DND-41 (cell line): Measurements from ENCODE around the gene KCNB1.

Experiments used
- ATAC-seq: fragments of 200-7000 bp; cut with Tn5 transposase; 3 replicates; pipeline ENCODE4 v1.9.1; 2021; ENCODE audit warnings: low read depth; ENCODE audit not compliant: insufficient read depth
- DNase-seq: peaks from one replicate; pipeline ENCODE4 v3.0.0-alpha.2; 2020
- H2AFZ ChIP-seq: 2 replicates; pipeline ENCODE4 v1.6.0; 2012; ENCODE audit warnings: low read depth, low read length
- H3K27ac ChIP-seq: 2 replicates; pipeline ENCODE4 v1.5.1; 2012; ENCODE audit warnings: low read length, inconsistent platforms
- H3K27me3 ChIP-seq: fragments of 200-600 bp; sonication (generic); 2 replicates; pipeline ENCODE4 v1.6.0; 2012; ENCODE audit warnings: low read length, mild to moderate bottlenecking, inconsistent platforms; ENCODE audit not compliant: insufficient read depth, poor library complexity
- H3K36me3 ChIP-seq: 2 replicates; pipeline ENCODE4 v1.5.1; 2012; ENCODE audit warnings: low read length, inconsistent platforms; ENCODE audit not compliant: insufficient read depth
- H3K4me1 ChIP-seq: 2 replicates; pipeline ENCODE4 v1.5.1; 2012; ENCODE audit warnings: mild to moderate bottlenecking, low read length; ENCODE audit not compliant: insufficient read depth
- H3K4me2 ChIP-seq: 2 replicates; pipeline ENCODE4 v1.6.0; 2012; ENCODE audit warnings: mild to moderate bottlenecking, moderate library complexity, low read length, inconsistent platforms; ENCODE audit not compliant: insufficient read depth
- H3K4me3 ChIP-seq, 2 experiments: fragments of 200-600 bp in 1 of 2; shearing (Covaris generic) in 1 of 2; 2 replicates each; pipeline ENCODE4 v1.5.1; 2012 to 2016; ENCODE audit warnings: inconsistent platforms in 2 of 2, low read length in 2 of 2, mild to moderate bottlenecking in 2 of 2, low read depth in 1 of 2, moderate library complexity in 1 of 2
- H3K79me2 ChIP-seq: 2 replicates; pipeline ENCODE4 v1.6.0; 2012; ENCODE audit warnings: low read length, inconsistent platforms; ENCODE audit not compliant: insufficient read depth
- H3K9ac ChIP-seq: 2 replicates; pipeline ENCODE4 v1.6.0; 2012; ENCODE audit warnings: low read depth, mild to moderate bottlenecking, inconsistent platforms, low read length, moderate library complexity
- H3K9me3 ChIP-seq: 2 replicates; pipeline ENCODE4 v1.5.1; 2012; ENCODE audit warnings: low read length, moderate library complexity, mild to moderate bottlenecking, inconsistent platforms; ENCODE audit not compliant: insufficient read depth, severe bottlenecking
- H4K20me1 ChIP-seq: 2 replicates; pipeline ENCODE4 v1.6.0; 2012; ENCODE audit warnings: low read length; ENCODE audit not compliant: insufficient read depth
- EZH2 ChIP-seq: IDR thresholded peaks from 3 replicates; pipeline ENCODE4 v1.6.1; 2012; ENCODE audit warnings: borderline replicate concordance, low read depth, mild to moderate bottlenecking, moderate library complexity, low read length, inconsistent platforms; ENCODE audit not compliant: severe bottlenecking
- TF ChIP-seq, protein P1 (sequence below): IDR thresholded peaks from 2 replicates; pipeline ENCODE4 v1.5.1; 2012; ENCODE audit warnings: borderline replicate concordance, low read length, moderate library complexity, mild to moderate bottlenecking; ENCODE audit not compliant: poor library complexity, severe bottlenecking; ENCODE audit errors: extremely low read depth

The KCNB1 gene

GRCh38 chr20:49457444-49457843 lies 25.0 kb downstream of the KCNB1 start:
- ATAC-seq: no peak
- H3K36me3 ChIP-seq: no peaks in the 10 kb centered on the region

GRCh38 chr20:49456646-49457045 lies 25.8 kb downstream of the KCNB1 start:
- Histone ChIP-seq H3K27me3 (peaks cover 4% of the 10 kb centered on the region), H3K36me3 (no peaks in the 10 kb centered on the region), H3K4me2 (no peak overlapping the region), H3K9ac (no peak overlapping the region), H3K4me3 (no peak overlapping the region), H3K27ac (no peak overlapping the region), H3K79me2 (no peaks in the 10 kb centered on the region), H3K4me1 (no peaks in the 10 kb centered on the region), H2AFZ (no peak overlapping the region), H4K20me1 (no peaks in the 10 kb centered on the region), H3K9me3 (no peaks in the 10 kb centered on the region)
- no peak for ATAC-seq
- DNase-seq: no peak
- TF ChIP-seq EZH2: no peak
- TF ChIP-seq, protein P1, sequence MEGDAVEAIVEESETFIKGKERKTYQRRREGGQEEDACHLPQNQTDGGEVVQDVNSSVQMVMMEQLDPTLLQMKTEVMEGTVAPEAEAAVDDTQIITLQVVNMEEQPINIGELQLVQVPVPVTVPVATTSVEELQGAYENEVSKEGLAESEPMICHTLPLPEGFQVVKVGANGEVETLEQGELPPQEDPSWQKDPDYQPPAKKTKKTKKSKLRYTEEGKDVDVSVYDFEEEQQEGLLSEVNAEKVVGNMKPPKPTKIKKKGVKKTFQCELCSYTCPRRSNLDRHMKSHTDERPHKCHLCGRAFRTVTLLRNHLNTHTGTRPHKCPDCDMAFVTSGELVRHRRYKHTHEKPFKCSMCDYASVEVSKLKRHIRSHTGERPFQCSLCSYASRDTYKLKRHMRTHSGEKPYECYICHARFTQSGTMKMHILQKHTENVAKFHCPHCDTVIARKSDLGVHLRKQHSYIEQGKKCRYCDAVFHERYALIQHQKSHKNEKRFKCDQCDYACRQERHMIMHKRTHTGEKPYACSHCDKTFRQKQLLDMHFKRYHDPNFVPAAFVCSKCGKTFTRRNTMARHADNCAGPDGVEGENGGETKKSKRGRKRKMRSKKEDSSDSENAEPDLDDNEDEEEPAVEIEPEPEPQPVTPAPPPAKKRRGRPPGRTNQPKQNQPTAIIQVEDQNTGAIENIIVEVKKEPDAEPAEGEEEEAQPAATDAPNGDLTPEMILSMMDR: no peak

More at GRCh38 chr20:49457444-49457843, 25.0 kb downstream of the KCNB1 start:
- Histone ChIP-seq H3K4me2 (no peak overlapping the region), H3K79me2 (no peaks in the 10 kb centered on the region), H3K9ac (no peak overlapping the region), H4K20me1 (no peaks in the 10 kb centered on the region), H3K27ac (no peak overlapping the region), H3K9me3 (no peaks in the 10 kb centered on the region), H3K4me3 (no peak overlapping the region), H2AFZ (no peak overlapping the region), H3K4me1 (no peaks in the 10 kb centered on the region), H3K27me3 (peaks cover 4% of the 10 kb centered on the region)
- TF ChIP-seq, protein P1: no peak
- TF ChIP-seq EZH2: no peak
- DNase-seq: no peak

DNA sequence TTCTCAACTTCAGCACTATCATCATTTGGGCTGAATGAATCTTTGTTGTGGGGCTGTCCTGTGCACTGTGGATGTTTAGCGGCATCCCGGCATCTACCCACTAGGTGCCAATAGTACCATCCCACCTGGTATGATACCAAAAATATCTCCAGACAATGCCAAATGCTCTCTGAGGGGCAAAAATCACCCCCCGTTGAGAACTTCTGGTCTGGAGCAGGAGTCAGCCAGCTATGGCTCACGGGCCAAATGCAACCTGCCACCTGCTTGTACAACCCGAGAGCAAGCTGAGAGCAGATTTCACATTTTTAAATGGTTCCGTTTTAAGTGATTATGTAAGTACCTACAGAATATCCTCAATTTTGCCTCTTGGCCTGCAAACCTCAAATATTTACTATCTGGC lies 26.8 kb downstream of the KCNB1 start:
- Histone ChIP-seq H3K9me3 (no peaks in the 10 kb centered on the region), H3K4me2 (no peak overlapping the region), H2AFZ (no peak overlapping the region), H3K36me3 (no peaks in the 10 kb centered on the region), H3K4me1 (no peaks in the 10 kb centered on the region), H3K79me2 (no peaks in the 10 kb centered on the region), H3K27ac (no peak overlapping the region), H3K27me3 (peaks cover 4% of the 10 kb centered on the region), H3K9ac (no peak overlapping the region), H4K20me1 (no peaks in the 10 kb centered on the region), H3K4me3 (no peak overlapping the region)
- DNase-seq: no peak
- no peak for ATAC-seq
- TF ChIP-seq, protein P1: no peak
- TF ChIP-seq EZH2: no peak

DNA sequence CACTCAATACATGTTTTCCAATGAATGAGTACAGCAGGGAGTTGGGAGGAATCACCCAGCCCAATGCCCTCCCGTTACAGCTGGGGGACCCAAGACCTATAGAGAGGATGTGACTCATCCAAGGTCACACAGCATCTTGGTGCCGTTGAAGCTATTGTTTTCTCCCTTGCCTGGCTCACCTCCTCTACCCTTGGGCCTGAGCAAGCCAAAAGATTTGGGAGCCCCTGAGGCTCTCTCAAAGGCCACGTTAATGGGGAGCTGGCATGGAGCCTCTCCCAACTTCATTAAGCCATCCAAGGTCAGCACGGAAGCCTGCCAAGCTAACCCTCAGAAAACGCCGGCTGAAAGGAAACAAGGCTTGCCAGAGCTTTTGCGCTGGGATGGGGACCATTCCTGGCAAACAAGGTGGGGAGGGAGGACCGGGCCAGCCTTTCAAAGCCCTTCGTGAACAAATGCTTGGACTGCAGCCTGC lies 30.4 kb downstream of the KCNB1 start:
- no peak overlapping the region for H3K4me2 ChIP-seq
- no peak for DNase-seq

More for the DNA sequence above, 30.4 kb downstream of the KCNB1 start:
- Histone ChIP-seq H4K20me1 (0 out of 2 replicates have a peak, but pooled peaks cover 3% of the 10 kb centered on the region), H3K27ac (no peak overlapping the region), H3K79me2 (no peaks in the 10 kb centered on the region), H3K27me3 (peaks cover 4% of the 10 kb centered on the region), H3K4me3 (no peak overlapping the region), H3K36me3 (no peaks in the 10 kb centered on the region), H2AFZ (no peak overlapping the region), H3K9ac (no peak overlapping the region), H3K9me3 (no peaks in the 10 kb centered on the region), H3K4me1 (no peaks in the 10 kb centered on the region)
- ATAC-seq: no peak
- TF ChIP-seq EZH2: no peak
- TF ChIP-seq, protein P1: no peak
